Measurements from ENCODE around the gene VSIG4.

DNA sequence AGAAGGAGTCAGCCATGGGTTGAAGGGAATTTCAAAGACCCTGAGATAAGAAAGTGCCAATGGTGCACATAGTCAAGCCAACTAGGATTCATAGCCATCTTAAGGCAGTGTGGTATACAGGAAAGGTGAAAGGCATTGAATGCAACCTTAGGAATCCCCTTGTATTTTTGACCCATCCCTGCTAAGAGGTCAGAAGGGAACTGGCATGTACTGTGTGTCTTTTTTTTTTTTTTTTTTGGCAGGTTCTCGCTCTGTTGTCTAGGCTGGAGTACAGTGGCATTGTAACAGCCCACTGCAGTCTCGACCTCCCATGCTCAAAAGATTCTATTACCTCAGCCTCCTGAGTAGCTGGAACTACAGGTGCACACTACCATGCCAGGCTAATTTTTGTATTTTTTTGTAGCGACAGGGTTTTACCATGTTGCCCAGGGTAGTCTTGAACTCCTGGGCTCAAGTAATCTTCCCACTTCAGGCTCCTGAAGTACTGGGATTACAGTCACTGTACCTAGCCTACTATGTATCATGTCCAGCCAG, 40.8 kb downstream of the VSIG4 start:
- TF ChIP-seq HDAC6 (IDR thresholded peaks at IDR 0.05; ENCODE audit: low read depth, low read length): no peak
- no peak for TF ChIP-seq CTCF (IDR thresholded peaks at IDR 0.05; ENCODE audit: control extremely low read depth in 1 of 3, insufficient read depth in 1 of 3, low read depth in 1 of 3, low read length in 3 of 3)
- no peak for TF ChIP-seq TAF7 (optimal IDR thresholded peaks at IDR 0.05; ENCODE audit: borderline replicate concordance, low read depth, low read length)
- TF ChIP-seq E2F6 (IDR thresholded peaks at IDR 0.05): no peak
- TF ChIP-seq SUZ12 (IDR thresholded peaks at IDR 0.05; ENCODE audit: low read length): no peak
- no peak for TF ChIP-seq RNF2 (IDR thresholded peaks at IDR 0.05; ENCODE audit: borderline replicate concordance, low read depth, low read length, missing control alignments, poor library complexity, severe bottlenecking)
- TF ChIP-seq ATF3 (IDR thresholded peaks at IDR 0.05; ENCODE audit: insufficient read depth, low read depth, low read length): no peak

All from H1 (cell line).